HCEC 1CT (cell line): Measurements from ENCODE around the gene CALHM3.

ENCODE experiments used
- DNase-seq: peaks from one replicate; pipeline ENCODE4 v3.0.0-alpha.2; 2017

Gene CALHM3

GRCh38 chr10:103448746-103449145 is 30.3 kb downstream of the CALHM3 start:
- peak; percentile 88 for DNase-seq

DNA sequence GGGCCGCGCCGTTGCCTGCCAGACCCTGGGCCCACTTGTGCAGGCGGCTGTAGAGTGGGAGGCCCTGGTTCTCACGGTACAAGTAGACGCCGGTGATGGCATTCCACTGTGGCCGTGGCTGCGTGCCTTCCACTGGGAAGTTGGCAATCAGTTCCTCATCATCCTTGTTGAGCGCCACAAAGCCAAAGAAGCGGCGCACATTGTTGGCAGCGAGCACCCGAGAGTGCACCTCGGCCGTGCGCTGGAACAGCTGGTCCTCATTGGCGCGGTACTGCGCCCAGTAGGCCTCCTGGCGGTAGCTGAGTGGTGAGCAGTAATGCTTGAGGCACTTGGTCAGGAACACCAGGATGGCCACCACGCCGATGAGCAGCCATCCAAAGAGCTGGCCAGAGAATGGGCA is 31.9 kb downstream of the CALHM3 start:
- DNase-seq = no peak

GRCh38 chr10:103445767-103446567 is 33.1 kb downstream of the CALHM3 start:
- peak; percentile 44 for DNase-seq

DNA sequence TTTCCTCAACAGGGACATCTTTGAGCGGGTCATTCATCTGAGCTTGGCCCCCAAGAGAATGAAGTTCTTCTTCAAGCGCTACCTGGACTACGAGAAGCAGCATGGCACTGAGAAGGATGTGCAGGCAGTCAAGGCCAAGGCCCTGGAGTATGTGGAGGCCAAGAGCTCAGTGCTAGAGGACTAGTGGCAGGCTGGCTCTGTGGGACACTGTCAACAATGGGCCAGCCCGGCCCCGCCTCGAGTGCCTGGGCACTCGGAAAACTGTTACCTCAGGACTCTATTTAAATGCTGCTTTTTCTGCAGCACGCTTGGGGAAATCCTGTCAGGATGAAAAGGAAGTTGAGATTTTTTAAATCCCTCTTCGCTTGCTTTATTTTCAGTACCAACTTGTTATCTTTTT is 33.7 kb downstream of the CALHM3 start:
- DNase-seq = no peak

DNA sequence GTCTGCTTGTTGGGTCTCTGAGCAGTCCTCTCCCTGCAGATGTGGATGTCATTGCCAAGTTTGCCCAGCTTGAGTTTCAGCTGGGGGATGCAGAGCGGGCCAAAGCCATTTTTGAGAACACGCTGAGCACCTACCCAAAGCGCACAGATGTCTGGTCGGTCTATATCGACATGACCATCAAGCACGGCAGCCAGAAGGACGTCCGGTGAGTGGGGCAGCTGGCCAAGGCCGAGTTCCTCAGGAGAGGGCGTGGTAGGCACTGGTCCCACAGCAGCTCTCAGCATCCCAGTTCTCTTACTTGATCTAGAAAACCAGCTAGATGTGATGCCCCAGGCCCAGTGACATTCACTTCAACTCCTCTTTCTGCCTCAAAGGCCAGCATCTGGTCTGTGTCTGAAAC is 34.6 kb downstream of the CALHM3 start:
- no peak for DNase-seq

DNA sequence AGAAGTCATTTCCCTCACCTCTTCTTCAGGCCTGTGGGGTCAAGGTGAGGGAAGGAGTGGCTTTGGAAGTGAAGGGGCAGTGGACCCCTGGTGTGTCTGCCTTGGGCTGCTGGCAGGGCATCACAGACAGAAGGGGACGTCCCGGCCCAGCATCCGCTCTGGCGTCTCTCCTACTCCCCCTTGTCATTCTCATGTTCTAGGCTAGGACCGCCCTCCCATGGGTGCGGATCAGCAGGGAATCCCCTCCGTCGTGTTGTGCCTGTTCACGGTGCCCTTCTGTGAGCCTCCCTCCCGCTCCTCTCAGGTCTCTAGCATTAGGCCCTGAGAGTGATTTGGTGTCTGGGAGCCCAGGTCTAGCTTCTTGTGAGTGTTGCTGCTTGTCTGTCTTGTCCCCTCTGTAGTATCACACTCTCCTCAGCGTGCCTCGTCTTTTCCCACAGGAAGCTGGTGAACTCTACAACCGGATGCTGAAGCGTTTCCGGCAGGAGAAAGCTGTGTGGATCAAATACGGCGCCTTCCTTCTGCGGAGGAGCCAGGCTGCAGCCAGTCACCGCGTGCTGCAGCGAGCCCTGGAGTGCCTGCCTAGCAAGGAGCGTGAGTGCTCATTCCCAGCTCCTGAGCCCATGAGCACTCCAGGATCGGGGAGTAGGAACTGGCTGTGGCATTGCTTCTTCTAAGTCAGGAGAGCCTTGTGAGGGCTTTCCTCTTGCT is 35.4 kb downstream of the CALHM3 start:
- DNase-seq = no peak

GRCh38 chr10:103442031-103442461 is 37.0 kb downstream of the CALHM3 start:
- no peak for DNase-seq

DNA sequence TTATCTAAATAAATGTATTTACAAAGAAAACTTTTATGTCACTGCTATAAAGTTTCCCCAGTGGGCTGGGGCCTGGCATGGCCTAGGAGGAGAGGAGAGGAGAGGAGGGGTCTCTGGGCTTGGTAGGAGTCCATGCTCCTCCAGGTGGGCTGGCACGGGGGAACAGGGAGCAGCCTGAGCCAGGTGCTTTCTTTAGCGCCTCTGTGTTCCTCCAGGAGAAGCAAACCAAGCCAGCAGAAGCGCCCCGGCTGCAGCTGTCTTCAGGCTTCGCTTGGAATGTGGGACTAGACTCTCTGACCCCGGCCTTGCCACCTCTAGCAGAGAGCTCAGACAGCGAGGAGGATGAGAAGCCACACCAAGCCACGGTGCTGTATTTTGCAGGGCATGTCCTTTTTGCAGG is 37.4 kb downstream of the CALHM3 start:
- no peak for DNase-seq

DNA sequence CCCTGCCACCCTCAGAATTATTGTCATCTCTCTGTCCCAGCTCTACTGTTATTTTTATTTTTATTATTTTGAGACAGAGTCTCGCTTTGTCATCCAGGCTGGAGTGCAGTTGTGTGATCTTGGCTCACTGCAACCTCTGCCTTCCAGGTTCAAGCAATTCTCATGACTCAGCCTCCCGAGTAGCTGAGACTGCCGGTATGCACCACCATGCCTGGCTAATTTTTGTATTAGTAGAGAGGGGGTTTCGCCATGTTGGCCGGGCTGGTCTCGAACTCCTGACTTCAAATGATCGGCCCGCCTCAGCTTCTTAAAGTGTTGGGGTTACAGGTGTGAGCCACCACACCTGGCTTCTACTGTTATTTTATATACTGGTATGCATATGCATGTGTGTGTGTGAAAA is 37.8 kb downstream of the CALHM3 start:
- no peak for DNase-seq

GRCh38 chr10:103440416-103440815 is 38.6 kb downstream of the CALHM3 start:
- DNase-seq = no peak

GRCh38 chr10:103439776-103440175 is 39.3 kb downstream of the CALHM3 start:
- DNase-seq = no peak

DNA sequence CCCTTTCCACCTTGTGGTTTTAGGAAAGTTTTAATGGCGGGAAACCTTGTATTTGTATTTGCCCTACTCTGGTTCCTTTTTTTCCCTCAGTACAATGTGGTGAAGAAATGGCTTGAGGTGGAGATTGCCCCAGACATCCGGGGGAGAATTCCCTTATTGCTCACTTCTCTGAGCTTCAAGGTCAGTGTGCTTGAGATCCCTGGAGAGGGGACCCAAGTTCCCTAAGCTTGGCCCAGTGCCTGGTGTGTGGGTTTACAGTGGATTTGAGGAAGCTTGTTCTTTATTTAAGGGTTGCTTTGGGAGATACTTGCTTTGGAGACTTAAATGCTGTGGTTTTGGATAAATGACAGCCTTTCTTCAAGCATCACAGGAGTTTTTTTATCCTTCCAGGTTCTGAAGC is 45.2 kb downstream of the CALHM3 start:
- no peak for DNase-seq

GRCh38 chr10:103431902-103432301 is 47.1 kb downstream of the CALHM3 start:
- DNase-seq = no peak

GRCh38 chr10:103429647-103430046 is 49.4 kb downstream of the CALHM3 start:
- no peak for DNase-seq

DNA sequence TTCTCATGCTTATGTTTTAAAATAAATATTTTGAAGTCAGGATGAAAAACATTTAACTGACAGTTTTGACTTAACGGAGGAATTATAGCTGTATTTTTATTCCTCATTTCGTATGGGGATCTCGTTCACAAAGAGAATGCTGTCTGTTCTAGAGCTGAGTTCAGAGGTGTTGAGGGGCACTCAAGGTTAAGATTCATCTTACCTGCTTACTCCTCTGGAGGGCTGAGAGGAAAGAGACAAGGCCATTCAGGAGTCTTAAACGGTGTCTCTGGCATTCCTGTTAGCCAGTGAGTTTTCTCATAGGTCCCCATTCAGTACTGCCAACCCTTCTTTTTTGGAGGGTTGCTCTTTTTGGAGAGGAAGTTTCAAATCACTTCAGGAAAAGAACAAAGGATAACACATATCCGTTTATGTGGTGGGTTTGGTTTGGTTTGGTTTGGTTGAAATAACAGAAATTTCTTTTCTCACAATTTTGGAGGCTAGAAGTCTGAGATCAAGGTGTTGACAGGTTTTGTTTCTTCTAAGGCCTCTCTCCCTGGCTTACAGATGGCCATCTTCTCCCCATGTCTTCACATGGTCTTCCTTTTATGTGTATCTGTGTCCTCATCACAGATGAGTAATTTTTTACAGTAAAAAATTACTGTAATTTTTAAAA is 49.9 kb downstream of the CALHM3 start:
- DNase-seq = no peak

DNA sequence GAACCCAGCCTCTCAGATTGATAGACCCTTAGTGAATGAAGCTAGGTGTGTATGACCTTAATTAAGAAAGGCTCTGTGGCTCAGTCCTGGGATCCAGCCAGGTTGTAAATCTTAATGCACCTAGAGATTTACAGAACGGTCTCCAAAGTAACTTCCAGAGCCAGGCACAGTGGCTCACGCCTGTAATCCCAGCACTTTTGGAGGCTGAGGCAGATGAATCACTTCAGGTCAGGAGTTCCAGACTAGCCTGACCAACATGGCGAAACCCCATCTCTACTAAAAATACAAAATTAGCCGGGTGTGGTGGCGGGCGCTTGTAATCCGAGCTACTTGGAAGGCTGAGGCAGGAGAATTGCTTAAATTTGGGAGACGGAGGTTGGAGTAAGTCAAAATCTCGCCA is 51.2 kb downstream of the CALHM3 start:
- DNase-seq = no peak

GRCh38 chr10:103423748-103424147 is 55.3 kb downstream of the CALHM3 start:
- DNase-seq = no peak
